ENCODE data around the gene ITPKB.

DNA sequence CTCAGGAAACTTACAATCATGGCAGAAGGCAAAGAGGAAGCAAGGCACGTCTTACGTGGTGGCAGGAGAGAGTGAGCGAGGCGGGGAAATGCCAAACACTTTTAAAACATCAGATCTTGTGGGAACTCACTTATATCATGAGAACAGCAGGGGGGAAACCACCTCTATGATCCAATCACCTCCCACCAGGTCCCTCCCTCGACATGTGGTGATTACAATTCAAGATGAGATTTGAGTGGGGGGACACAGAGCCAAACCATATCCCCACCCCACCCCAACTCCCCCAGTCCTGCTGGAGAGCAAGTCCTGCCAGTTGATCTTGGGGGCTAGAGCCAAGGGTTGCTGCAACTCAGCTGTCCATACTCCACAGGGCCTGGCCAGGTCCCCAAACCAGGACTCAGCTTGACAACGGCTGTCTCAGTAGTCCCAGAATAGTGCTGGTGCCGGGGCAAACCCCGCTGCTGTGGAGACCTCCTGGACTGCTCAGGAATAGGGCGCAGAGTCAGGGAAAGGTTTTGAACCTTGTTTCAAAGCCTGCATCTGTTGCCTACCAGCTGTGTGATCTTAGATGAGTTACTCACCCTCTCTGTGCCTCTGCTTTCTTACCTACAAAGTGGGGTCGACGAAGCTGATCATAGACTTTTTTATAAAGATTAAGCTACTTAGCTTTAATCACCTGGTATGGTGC is 111.0 kb downstream of the ITPKB start:
- TF ChIP-seq, protein P1, sequence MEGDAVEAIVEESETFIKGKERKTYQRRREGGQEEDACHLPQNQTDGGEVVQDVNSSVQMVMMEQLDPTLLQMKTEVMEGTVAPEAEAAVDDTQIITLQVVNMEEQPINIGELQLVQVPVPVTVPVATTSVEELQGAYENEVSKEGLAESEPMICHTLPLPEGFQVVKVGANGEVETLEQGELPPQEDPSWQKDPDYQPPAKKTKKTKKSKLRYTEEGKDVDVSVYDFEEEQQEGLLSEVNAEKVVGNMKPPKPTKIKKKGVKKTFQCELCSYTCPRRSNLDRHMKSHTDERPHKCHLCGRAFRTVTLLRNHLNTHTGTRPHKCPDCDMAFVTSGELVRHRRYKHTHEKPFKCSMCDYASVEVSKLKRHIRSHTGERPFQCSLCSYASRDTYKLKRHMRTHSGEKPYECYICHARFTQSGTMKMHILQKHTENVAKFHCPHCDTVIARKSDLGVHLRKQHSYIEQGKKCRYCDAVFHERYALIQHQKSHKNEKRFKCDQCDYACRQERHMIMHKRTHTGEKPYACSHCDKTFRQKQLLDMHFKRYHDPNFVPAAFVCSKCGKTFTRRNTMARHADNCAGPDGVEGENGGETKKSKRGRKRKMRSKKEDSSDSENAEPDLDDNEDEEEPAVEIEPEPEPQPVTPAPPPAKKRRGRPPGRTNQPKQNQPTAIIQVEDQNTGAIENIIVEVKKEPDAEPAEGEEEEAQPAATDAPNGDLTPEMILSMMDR (IDR thresholded peaks at IDR 0.05), result no peak
- TF ChIP-seq POLR2A (IDR thresholded peaks at IDR 0.05), result no peak

Data from ovary (tissue), 3 donors.